OCI-LY3 (cell line): ENCODE measurements around the gene PPFIBP2.

Source experiments
- CTCF ChIP-seq: fragments of 200-600, 300-600 bp; sonication (generic); IDR thresholded peaks from 2 replicates; pipeline ENCODE4 v1.5.1; 2014; ENCODE audit warnings: antibody characterized with exemption, low read length, low read depth
- EZH2phosphoT487 ChIP-seq: fragments of 200-600 bp; shearing (Covaris generic); IDR thresholded peaks from 2 replicates; pipeline ENCODE4 v1.6.1; 2018; ENCODE audit warnings: antibody characterized with exemption, mixed run types, low read depth

- TF ChIP-seq CTCF (no peak), EZH2phosphoT487 (no peak)
These were observed 141.7 kb downstream of the PPFIBP2 start for GRCh38 chr11:7655253-7656217.
